HepG2 (cell line): ENCODE results near the gene YEATS4. TPM values are rescaled to one million over a fixed set of nuclear protein-coding genes. Genes with fewer than 3 reads are reported as not detected.

ENCODE experiments used
- DR1 ChIP-seq: sonication (generic); formaldehyde crosslinking; IDR thresholded peaks from 2 replicates; pipeline ENCODE4 v1.8.0; 2021; ENCODE audit warnings: mild to moderate bottlenecking, missing genetic modification reagents, inconsistent platforms
- IRX3 ChIP-seq: sonication (generic); formaldehyde crosslinking; IDR thresholded peaks from 2 replicates; pipeline ENCODE4 v1.8.1; 2023; ENCODE audit warnings: mild to moderate bottlenecking, low read depth, missing genetic modification reagents, borderline replicate concordance
- KMT2B ChIP-seq: IDR thresholded peaks from 2 replicates; pipeline ENCODE4 v1.6.1; 2016; ENCODE audit warnings: missing genetic modification reagents, missing compliant biosample characterization
- MXD4 ChIP-seq: IDR thresholded peaks from 2 replicates; pipeline ENCODE4 v1.6.1; 2016; ENCODE audit warnings: mild to moderate bottlenecking, missing biosample characterization, missing genetic modification reagents
- NFE2 ChIP-seq: sonication (generic); formaldehyde crosslinking; IDR thresholded peaks from 2 replicates; pipeline ENCODE4 v1.4.0; 2020; ENCODE audit warnings: missing genetic modification reagents
- NFYB ChIP-seq: sonication (generic); formaldehyde crosslinking; IDR thresholded peaks from 2 replicates; pipeline ENCODE4 v1.4.0; 2020; ENCODE audit warnings: missing genetic modification reagents
- SKI ChIP-seq: fragments of 450-650 bp; IDR thresholded peaks from one replicate; pipeline ENCODE4 v1.6.1; 2018; ENCODE audit warnings: mild to moderate bottlenecking; ENCODE audit not compliant: partially characterized antibody
- SMC3 ChIP-seq: IDR thresholded peaks from 2 replicates; pipeline ENCODE4 v1.6.1; 2011; ENCODE audit warnings: low read length, improper control_type of control experiment
- TAF15 ChIP-seq: fragments of 200-400 bp; formaldehyde crosslinking; IDR thresholded peaks from one replicate; pipeline ENCODE4 v1.6.1; 2018; ENCODE audit warnings: mild to moderate bottlenecking, low read depth, low read length; ENCODE audit not compliant: poor library complexity, severe bottlenecking
- TBX2 ChIP-seq: sonication (generic); formaldehyde crosslinking; IDR thresholded peaks from 2 replicates; pipeline ENCODE4 v1.5.0; 2020; ENCODE audit warnings: missing genetic modification reagents, mild to moderate bottlenecking, borderline replicate concordance
- ZEB1 ChIP-seq: IDR thresholded peaks from 2 replicates; pipeline ENCODE4 v1.6.1; 2012; ENCODE audit warnings: mild to moderate bottlenecking, low read depth, inconsistent platforms; ENCODE audit not compliant: insufficient replicate concordance
- ZNF777 ChIP-seq: sonication (generic); formaldehyde crosslinking; IDR thresholded peaks from 2 replicates; pipeline ENCODE4 v1.4.0; 2020; ENCODE audit warnings: missing genetic modification reagents
- polyA plus RNA-seq, 8 experiments: library from polyadenylated mRNA; depleted of rRNA in 3 of 8; stranded (reverse) in 7 of 8; unstranded in 1 of 8; fragments of >200 nt; fragmentation: Illumina TruSeq in 4 of 8; extraction: Trizol in 4 of 8; gene quantifications; 2 replicates each; pipeline versions ENCODE4 v1.2.1 to v1.2.3, GENCODE V29; 2011 to 2016; ENCODE audit warnings: low read depth in 4 of 8, missing spikeins in 1 of 8, mixed read lengths in 1 of 8; ENCODE audit not compliant: insufficient read depth in 1 of 8
- total RNA-seq, 5 experiments: library from RNA; depleted of rRNA; stranded (reverse); fragments of >200 nt; fragmentation: Illumina TruSeq; extraction: Trizol; gene quantifications; 2 replicates each; pipeline ENCODE4 v1.2.3, GENCODE V29; 2016; ENCODE audit warnings: low read depth in 1 of 5
- TF ChIP-seq, protein P1 (sequence below): sonication (generic); formaldehyde crosslinking; IDR thresholded peaks from 2 replicates; pipeline ENCODE4 v1.5.1; 2020; ENCODE audit warnings: mild to moderate bottlenecking, missing genetic modification reagents, borderline replicate concordance
- TF ChIP-seq, protein P2 (sequence below): sonication (generic); formaldehyde crosslinking; IDR thresholded peaks from 2 replicates; pipeline ENCODE4 v1.8.1; 2023; ENCODE audit warnings: mild to moderate bottlenecking, missing genetic modification reagents, borderline replicate concordance
- TF ChIP-seq, protein P3 (sequence below): sonication (generic); formaldehyde crosslinking; IDR thresholded peaks from 2 replicates; pipeline ENCODE4 v1.8.0; 2022; ENCODE audit warnings: low read depth, missing genetic modification reagents
- TF ChIP-seq, protein P4 (sequence below): sonication (generic); formaldehyde crosslinking; conservative IDR thresholded peaks from 2 replicates; pipeline ENCODE4 v1.8.0; 2022; ENCODE audit warnings: mild to moderate bottlenecking, moderate library complexity, missing genetic modification reagents
- TF ChIP-seq, protein P5 (sequence below): sonication (generic); formaldehyde crosslinking; IDR thresholded peaks from 2 replicates; pipeline ENCODE4 v1.4.0; 2020; ENCODE audit warnings: mild to moderate bottlenecking, missing genetic modification reagents

The YEATS4 gene
- total and polyA plus RNA-seq, 2 of the 13 experiments (the other 11 are each of a cell fraction or from before 2014, with no cell fraction given): 16.8 to 45.0 TPM

DNA sequence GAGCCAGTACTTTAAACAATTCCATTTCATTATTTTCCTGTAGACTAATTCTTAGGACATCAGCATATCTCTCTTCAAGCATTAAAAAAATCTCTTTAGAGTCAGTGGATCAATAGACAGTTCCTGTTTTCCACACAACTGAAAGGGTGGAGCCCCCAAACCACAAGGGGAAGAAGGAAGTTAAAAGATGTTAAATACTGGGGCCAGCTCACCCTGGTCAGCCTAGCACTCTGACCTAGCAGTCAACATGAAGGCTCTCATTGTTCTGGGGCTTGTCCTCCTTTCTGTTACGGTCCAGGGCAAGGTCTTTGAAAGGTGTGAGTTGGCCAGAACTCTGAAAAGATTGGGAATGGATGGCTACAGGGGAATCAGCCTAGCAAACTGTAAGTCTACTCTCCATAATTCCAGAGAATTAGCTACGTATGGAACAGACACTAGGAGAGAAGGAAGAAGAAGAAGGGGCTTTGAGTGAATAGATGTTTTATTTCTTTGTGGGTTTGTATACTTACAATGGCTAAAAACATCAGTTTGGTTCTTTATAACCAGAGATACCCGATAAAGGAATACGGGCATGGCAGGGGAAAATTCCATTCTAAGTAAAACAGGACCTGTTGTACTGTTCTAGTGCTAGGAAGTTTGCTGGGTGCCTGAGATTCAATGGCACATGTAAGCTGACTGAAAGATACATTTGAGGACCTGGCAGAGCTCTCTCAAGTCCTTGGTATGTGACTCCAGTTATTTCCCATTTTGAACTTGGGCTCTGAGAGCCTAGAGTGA, 11.2 kb upstream of the YEATS4 start, which contains the start of gene LYZ (continued):
- TF ChIP-seq, protein P1, sequence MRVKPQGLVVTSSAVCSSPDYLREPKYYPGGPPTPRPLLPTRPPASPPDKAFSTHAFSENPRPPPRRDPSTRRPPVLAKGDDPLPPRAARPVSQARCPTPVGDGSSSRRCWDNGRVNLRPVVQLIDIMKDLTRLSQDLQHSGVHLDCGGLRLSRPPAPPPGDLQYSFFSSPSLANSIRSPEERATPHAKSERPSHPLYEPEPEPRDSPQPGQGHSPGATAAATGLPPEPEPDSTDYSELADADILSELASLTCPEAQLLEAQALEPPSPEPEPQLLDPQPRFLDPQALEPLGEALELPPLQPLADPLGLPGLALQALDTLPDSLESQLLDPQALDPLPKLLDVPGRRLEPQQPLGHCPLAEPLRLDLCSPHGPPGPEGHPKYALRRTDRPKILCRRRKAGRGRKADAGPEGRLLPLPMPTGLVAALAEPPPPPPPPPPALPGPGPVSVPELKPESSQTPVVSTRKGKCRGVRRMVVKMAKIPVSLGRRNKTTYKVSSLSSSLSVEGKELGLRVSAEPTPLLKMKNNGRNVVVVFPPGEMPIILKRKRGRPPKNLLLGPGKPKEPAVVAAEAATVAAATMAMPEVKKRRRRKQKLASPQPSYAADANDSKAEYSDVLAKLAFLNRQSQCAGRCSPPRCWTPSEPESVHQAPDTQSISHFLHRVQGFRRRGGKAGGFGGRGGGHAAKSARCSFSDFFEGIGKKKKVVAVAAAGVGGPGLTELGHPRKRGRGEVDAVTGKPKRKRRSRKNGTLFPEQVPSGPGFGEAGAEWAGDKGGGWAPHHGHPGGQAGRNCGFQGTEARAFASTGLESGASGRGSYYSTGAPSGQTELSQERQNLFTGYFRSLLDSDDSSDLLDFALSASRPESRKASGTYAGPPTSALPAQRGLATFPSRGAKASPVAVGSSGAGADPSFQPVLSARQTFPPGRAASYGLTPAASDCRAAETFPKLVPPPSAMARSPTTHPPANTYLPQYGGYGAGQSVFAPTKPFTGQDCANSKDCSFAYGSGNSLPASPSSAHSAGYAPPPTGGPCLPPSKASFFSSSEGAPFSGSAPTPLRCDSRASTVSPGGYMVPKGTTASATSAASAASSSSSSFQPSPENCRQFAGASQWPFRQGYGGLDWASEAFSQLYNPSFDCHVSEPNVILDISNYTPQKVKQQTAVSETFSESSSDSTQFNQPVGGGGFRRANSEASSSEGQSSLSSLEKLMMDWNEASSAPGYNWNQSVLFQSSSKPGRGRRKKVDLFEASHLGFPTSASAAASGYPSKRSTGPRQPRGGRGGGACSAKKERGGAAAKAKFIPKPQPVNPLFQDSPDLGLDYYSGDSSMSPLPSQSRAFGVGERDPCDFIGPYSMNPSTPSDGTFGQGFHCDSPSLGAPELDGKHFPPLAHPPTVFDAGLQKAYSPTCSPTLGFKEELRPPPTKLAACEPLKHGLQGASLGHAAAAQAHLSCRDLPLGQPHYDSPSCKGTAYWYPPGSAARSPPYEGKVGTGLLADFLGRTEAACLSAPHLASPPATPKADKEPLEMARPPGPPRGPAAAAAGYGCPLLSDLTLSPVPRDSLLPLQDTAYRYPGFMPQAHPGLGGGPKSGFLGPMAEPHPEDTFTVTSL: peak; percentile 39; the same call in 1 of the 2 replicates
- TF ChIP-seq SMC3 (no peak), NFE2 (CRISPR knock-in tag) (no peak), NFYB (CRISPR knock-in tag) (0 out of 2 replicates have a peak, but pooled peaks have one; percentile 10), ZEB1 (peak; percentile 50), ZNF777 (CRISPR knock-in tag) (no peak), DR1 (CRISPR knock-in tag) (peak; percentile 78), MXD4 (CRISPR knock-in tag) (no peak), TAF15 (no peak), IRX3 (CRISPR knock-in tag) (no peak), TBX2 (peak; percentile 94), SKI (no peak), KMT2B (no peak)
- TF ChIP-seq, protein P2, sequence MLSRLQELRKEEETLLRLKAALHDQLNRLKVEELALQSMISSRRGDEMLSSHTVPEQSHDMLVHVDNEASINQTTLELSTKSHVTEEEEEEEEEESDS (CRISPR knock-in tag): no peak
- TF ChIP-seq, protein P3, sequence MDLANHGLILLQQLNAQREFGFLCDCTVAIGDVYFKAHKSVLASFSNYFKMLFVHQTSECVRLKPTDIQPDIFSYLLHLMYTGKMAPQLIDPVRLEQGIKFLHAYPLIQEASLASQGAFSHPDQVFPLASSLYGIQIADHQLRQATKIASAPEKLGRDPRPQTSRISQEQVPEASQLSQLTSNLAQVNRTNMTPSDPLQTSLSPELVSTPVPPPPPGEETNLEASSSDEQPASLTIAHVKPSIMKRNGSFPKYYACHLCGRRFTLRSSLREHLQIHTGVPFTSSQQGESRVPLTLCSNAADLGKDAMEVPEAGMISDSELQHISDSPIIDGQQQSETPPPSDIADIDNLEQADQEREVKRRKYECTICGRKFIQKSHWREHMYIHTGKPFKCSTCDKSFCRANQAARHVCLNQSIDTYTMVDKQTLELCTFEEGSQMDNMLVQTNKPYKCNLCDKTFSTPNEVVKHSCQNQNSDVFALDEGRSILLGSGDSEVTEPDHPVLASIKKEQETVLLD: no peak
- TF ChIP-seq, protein P4, sequence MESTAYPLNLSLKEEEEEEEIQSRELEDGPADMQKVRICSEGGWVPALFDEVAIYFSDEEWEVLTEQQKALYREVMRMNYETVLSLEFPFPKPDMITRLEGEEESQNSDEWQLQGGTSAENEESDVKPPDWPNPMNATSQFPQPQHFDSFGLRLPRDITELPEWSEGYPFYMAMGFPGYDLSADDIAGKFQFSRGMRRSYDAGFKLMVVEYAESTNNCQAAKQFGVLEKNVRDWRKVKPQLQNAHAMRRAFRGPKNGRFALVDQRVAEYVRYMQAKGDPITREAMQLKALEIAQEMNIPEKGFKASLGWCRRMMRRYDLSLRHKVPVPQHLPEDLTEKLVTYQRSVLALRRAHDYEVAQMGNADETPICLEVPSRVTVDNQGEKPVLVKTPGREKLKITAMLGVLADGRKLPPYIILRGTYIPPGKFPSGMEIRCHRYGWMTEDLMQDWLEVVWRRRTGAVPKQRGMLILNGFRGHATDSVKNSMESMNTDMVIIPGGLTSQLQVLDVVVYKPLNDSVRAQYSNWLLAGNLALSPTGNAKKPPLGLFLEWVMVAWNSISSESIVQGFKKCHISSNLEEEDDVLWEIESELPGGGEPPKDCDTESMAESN: no peak
- TF ChIP-seq, protein P5, sequence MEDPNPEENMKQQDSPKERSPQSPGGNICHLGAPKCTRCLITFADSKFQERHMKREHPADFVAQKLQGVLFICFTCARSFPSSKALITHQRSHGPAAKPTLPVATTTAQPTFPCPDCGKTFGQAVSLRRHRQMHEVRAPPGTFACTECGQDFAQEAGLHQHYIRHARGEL (CRISPR knock-in tag): no peak
